RPMI7951 (cell line): ENCODE measurements around the gene CD28. TPM values are rescaled to one million over a fixed set of nuclear protein-coding genes. Genes with fewer than 3 reads are reported as not detected.
"Not testable (repeated sequence)": the region's sequence is repeated elsewhere in the genome, so short reads cannot be mapped to it uniquely, and the experiment has no call there.

ENCODE experiments used
- DNase-seq: peaks from one replicate; pipeline ENCODE4 v3.0.0-alpha.2; 2012; ENCODE audit warnings: low read depth
- total RNA-seq: library from RNA; depleted of rRNA; stranded (reverse); fragments of >200 nt; shearing (Covaris generic); gene quantifications from 2 replicates; pipeline ENCODE4 v1.2.3, GENCODE V29; 2014

CD28 gene
- total RNA-seq, 1 experiment from 2014 or later: not detected

- no peak for DNase-seq
Measured at GRCh38 chr2:203748331-203749126, 42.1 kb downstream of the CD28 start.

- no peak for DNase-seq
Measured at GRCh38 chr2:203750346-203751068, 44.1 kb downstream of the CD28 start.

- peak; percentile 22 for DNase-seq
Measured at GRCh38 chr2:203751685-203752271, 45.3 kb downstream of the CD28 start.

- DNase-seq: no peak
Measured at GRCh38 chr2:203756161-203756560, 49.7 kb downstream of the CD28 start.

- peak; percentile 89 for DNase-seq
Measured at GRCh38 chr2:203758841-203759689, 52.6 kb downstream of the CD28 start.

- peak; percentile 97 for DNase-seq
Measured at GRCh38 chr2:203759690-203760365, 53.4 kb downstream of the CD28 start.

- DNase-seq: no peak
Measured at GRCh38 chr2:203761121-203761520, 54.7 kb downstream of the CD28 start.

GRCh38 chr2:203763241-203763937 lies 57.0 kb downstream of the CD28 start:
- DNase-seq: no peak

- no peak for DNase-seq
Measured at GRCh38 chr2:203763938-203764664, 57.7 kb downstream of the CD28 start.

- peak; percentile 19 for DNase-seq
Measured at GRCh38 chr2:203772456-203773165, 66.2 kb downstream of the CD28 start.

GRCh38 chr2:203774760-203775159 lies 68.3 kb downstream of the CD28 start:
- no peak for DNase-seq

- DNase-seq: no peak
Measured at GRCh38 chr2:203775684-203776083, 69.2 kb downstream of the CD28 start.

GRCh38 chr2:203777030-203777429 lies 70.6 kb downstream of the CD28 start:
- no peak for DNase-seq

GRCh38 chr2:203779477-203780073 lies 73.1 kb downstream of the CD28 start:
- not testable (repeated sequence) for DNase-seq

GRCh38 chr2:203780231-203780630 lies 73.8 kb downstream of the CD28 start:
- no peak for DNase-seq

- no peak for DNase-seq
Measured at GRCh38 chr2:203781151-203781550, 74.7 kb downstream of the CD28 start.

- peak; percentile 94 for DNase-seq
Measured at GRCh38 chr2:203782262-203782976, 76.0 kb downstream of the CD28 start.
